ENCODE data around the gene CCDC28B. TPM values are rescaled to one million over a fixed set of nuclear protein-coding genes. Genes with fewer than 3 reads are reported as not detected.

CCDC28B gene
- total RNA-seq, 1 experiment from 2014 or later = 10.8 TPM

GRCh38 chr1:32239790-32240139 is 39.4 kb downstream of the CCDC28B start:
- H3K4me1 ChIP-seq (ENCODE audit: control insufficient read depth, insufficient read depth, low read length) = peaks cover 12% of the 10 kb centered on the region
- H3K36me3 ChIP-seq (ENCODE audit: control insufficient read depth, insufficient read depth, low read length) = no peaks in the 10 kb centered on the region
- intact Hi-C loops (cut with micrococcal nuclease; ENCODE audit: unreplicated experiment) = no loop called here
- in situ Hi-C loops (cut with HindIII; ENCODE audit: low pct_unique_long_range_greater_than_20kb, low sequenced_read_pairs) = no loop called here
- ChIA-PET CTCF (no interaction called here), POLR2A (interaction anchor here (0.5 kb wide), 1 partner anchor 82 kb away, joined by 3 read pairs; no protein-coding TSS in a partner anchor)
- peak overlapping the region; percentile 60 to 90 for H3K4me3 ChIP-seq (ENCODE audit: low read depth in 2 of 2, low read length in 2 of 2)
- no peaks in the 10 kb centered on the region for H3K27me3 ChIP-seq (ENCODE audit: control insufficient read depth, insufficient read depth, low read length)
- H3K9me3 ChIP-seq (ENCODE audit: control insufficient read depth, insufficient read depth, low read depth, low read length) = no peaks in the 10 kb centered on the region
- peak overlapping the region; percentile 31; the same call in 1 of the 2 replicates for H3K27ac ChIP-seq (ENCODE audit: low read length)
- ATAC-seq = no peak
- no peak for DNase-seq (ENCODE audit: low read depth, low spot score)
- BruUV-seq (replicated peaks) = no TSS peak
- TF ChIP-seq REST (IDR thresholded peaks at IDR 0.05; ENCODE audit: insufficient read depth in 1 of 2, low read depth in 2 of 2, low read length in 1 of 2) (no peak), TCF7L2 (IDR thresholded peaks at IDR 0.05; ENCODE audit: low read depth, low read length) (no peak), SIN3A (IDR thresholded peaks at IDR 0.05; ENCODE audit: borderline replicate concordance, insufficient read depth, low read depth, low read length) (no peak), CTCF (IDR thresholded peaks at IDR 0.05) (no peak), POLR2AphosphoS5 (IDR thresholded peaks at IDR 0.05; ENCODE audit: low read depth, low read length) (no peak)

GRCh38 chr1:32240140-32240951 is 40.0 kb downstream of the CCDC28B start:
- no peak for TF ChIP-seq TCF7L2 (IDR thresholded peaks at IDR 0.05; ENCODE audit: low read depth, low read length)
- TF ChIP-seq SIN3A (IDR thresholded peaks at IDR 0.05; ENCODE audit: borderline replicate concordance, insufficient read depth, low read depth, low read length) = peak; percentile 74; the same call in 1 of the 2 replicates
- no peak for TF ChIP-seq REST (IDR thresholded peaks at IDR 0.05; ENCODE audit: insufficient read depth in 1 of 2, low read depth in 2 of 2, low read length in 1 of 2)
- peak; percentile 63; the same call in 1 of the 2 replicates for TF ChIP-seq POLR2AphosphoS5 (IDR thresholded peaks at IDR 0.05; ENCODE audit: low read depth, low read length)
- peak; percentile 72 for TF ChIP-seq CTCF (IDR thresholded peaks at IDR 0.05)
- in situ Hi-C loops (cut with HindIII; ENCODE audit: low pct_unique_long_range_greater_than_20kb, low sequenced_read_pairs) = no loop called here
- Histone ChIP-seq H3K27ac (ENCODE audit: low read length) (peak overlapping the region; percentile 82), H3K4me1 (ENCODE audit: control insufficient read depth, insufficient read depth, low read length) (peaks cover 12% of the 10 kb centered on the region), H3K9me3 (ENCODE audit: control insufficient read depth, insufficient read depth, low read depth, low read length) (no peaks in the 10 kb centered on the region), H3K27me3 (ENCODE audit: control insufficient read depth, insufficient read depth, low read length) (no peaks in the 10 kb centered on the region), H3K36me3 (ENCODE audit: control insufficient read depth, insufficient read depth, low read length) (no peaks in the 10 kb centered on the region), H3K4me3 (ENCODE audit: low read depth in 2 of 2, low read length in 2 of 2) (peak overlapping the region; percentile 60 to 90)
- BruUV-seq (replicated peaks) = no TSS peak
- POLR2A ChIA-PET = interaction anchor here (0.7 to 1.2 kb wide), 4 partner anchors 13 to 486 kb away, joined by 3 to 7 read pairs (median 4); no protein-coding TSS in a partner anchor
- intact Hi-C loops (cut with micrococcal nuclease; ENCODE audit: unreplicated experiment) = no loop called here
- DNase-seq (ENCODE audit: low read depth, low spot score) (no peak), ATAC-seq (peak; percentile 76)
- CTCF ChIA-PET = interaction anchor here (0.6 to 1.9 kb wide), 4 partner anchors 24 to 76 kb away, joined by 4 to 18 read pairs (median 8); no protein-coding TSS in a partner anchor
